Activated naive CD4-positive, alpha-beta T cell treated with anti-CD3 and anti-CD28 coated beads, Interleukin-2, amount 50 U/mL, for 72 hours (primary cell): Measurements from ENCODE around the gene KLHL40. TPM values are rescaled to one million over a fixed set of nuclear protein-coding genes. Genes with fewer than 3 reads are reported as not detected.
A peak's percentile ranks its signal among the peaks of the same experiment; 100 is the strongest.

Experiments
- ATAC-seq, 2 donors: fragments of 150-1000 bp; cut with Tn5 transposase; 2 replicates each; pipeline ENCODE4 v1.10.0; 2021; ENCODE audit warnings: mild to moderate bottlenecking in 2 of 2, moderate library complexity in 2 of 2
- DNase-seq, 2 donors: peaks; one replicate each; pipeline ENCODE4 v3.0.0; 2021 to 2022; ENCODE audit warnings: low spot score in 2 of 2
- H3K27ac Mint-ChIP-seq, 2 donors: one replicate each; pipeline ENCODE4 v1.8.0; 2022; ENCODE audit warnings: mild to moderate bottlenecking in 2 of 2, mixed read lengths in 2 of 2
- H3K36me3 Mint-ChIP-seq, 2 donors: one replicate each; pipeline ENCODE4 v1.8.0; 2022; ENCODE audit warnings: mixed read lengths in 2 of 2
- H3K9me3 Mint-ChIP-seq, 2 donors: one replicate each; pipeline ENCODE4 v1.8.0; 2022; ENCODE audit warnings: mixed read lengths in 2 of 2
- total RNA-seq, 2 donors: library from RNA; stranded (reverse); gene quantifications; one replicate each; pipeline ENCODE4 v1.2.3, GENCODE V29; 2022

Gene KLHL40
- total RNA-seq: not detected

DNA sequence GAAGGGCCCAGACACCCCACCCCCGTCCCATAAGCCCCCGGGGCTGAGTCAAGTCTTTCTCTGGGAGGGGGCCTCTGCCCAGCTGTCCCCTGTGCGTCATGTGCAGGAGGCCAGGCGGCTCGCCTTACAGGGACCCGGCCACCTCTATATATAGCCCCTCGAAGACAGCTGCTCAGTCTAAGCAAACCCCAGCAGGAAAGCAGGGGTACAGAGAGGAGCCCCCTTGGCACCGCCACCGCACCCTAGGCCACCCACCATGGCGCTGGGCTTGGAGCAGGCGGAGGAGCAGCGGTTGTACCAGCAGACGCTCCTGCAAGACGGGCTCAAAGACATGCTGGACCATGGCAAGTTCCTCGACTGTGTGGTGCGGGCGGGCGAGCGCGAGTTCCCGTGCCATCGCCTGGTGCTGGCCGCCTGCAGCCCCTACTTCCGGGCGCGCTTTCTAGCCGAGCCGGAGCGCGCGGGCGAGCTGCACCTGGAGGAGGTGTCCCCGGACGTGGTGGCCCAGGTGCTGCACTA, at the start of gene KLHL40:
TSS of gene KLHL40 (plus strand) at position 175 of the 519 bp plus-strand sequence. CDS start at position 257, 82 bp downstream.
- no peak for DNase-seq
- Mint-ChIP-seq H3K27ac (no peak within 1 kb of the TSS), H3K9me3 (no peaks in the 10 kb centered on the region), H3K36me3 (no peaks in the 10 kb centered on the region)
- no peak for ATAC-seq

DNA sequence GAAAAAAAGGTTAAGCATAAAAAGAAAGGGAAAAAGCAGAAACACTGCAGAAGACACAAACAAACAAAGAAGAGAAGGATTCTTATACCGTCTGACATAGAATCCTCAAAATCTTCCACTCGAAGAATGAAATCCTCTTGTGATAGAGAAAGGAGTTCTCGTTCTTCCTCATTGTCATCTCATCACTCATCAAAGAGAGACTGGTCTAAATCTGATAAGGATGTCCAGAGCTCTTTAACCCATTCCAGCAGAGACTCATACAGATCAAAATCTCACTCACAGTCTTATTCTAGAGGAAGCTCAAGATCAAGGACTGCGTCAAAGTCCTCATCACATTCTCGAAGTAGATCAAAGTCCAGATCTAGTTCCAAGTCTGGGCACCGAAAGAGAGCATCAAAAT, 48.3 kb upstream of the KLHL40 start:
- ATAC-seq (no peak), DNase-seq (no peak)
- Mint-ChIP-seq H3K9me3 (no peaks in the 10 kb centered on the region), H3K36me3 (peaks cover 14 to 23% of the 10 kb centered on the region in 2 donors), H3K27ac (no peak overlapping the region)

DNA sequence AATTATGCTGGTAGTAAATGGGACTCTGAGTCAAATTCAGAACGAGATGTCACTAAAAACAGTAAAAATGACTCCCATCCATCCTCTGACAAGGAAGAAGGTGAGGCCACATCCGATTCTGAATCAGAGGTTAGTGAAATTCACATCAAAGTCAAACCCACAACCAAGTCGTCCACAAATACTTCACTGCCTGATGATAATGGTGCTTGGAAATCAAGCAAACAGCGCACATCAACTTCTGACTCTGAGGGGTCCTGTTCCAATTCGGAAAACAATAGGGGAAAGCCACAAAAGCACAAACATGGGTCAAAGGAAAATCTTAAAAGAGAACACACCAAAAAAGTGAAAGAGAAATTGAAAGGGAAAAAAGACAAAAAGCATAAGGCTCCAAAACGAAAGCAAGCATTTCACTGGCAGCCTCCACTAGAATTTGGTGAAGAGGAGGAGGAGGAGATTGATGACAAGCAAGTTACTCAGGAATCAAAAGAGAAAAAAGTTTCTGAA, 46.9 kb upstream of the KLHL40 start:
- Mint-ChIP-seq H3K27ac (no peak overlapping the region), H3K9me3 (no peaks in the 10 kb centered on the region), H3K36me3 (peaks cover 13 to 23% of the 10 kb centered on the region in 2 donors)
- DNase-seq: peak; percentile 58 to 60
- ATAC-seq: peak; percentile 92 to 93

DNA sequence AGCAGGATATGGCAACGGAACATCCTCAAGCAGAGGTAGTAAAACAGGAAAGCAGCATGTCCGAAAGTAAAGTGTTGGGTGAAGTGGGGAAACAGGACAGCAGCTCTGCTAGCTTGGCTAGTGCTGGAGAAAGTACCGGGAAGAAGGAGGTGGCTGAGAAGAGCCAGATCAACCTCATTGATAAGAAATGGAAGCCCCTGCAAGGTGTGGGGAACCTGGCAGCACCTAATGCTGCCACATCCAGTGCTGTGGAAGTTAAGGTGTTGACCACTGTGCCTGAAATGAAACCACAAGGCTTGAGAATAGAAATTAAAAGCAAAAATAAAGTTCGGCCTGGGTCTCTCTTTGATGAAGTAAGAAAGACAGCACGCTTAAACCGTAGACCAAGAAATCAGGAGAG, 46.1 kb upstream of the KLHL40 start:
- Mint-ChIP-seq H3K9me3 (no peaks in the 10 kb centered on the region), H3K27ac (no peak overlapping the region), H3K36me3 (peaks cover 9 to 17% of the 10 kb centered on the region in 2 donors)
- DNase-seq: no peak
- ATAC-seq: no peak

DNA sequence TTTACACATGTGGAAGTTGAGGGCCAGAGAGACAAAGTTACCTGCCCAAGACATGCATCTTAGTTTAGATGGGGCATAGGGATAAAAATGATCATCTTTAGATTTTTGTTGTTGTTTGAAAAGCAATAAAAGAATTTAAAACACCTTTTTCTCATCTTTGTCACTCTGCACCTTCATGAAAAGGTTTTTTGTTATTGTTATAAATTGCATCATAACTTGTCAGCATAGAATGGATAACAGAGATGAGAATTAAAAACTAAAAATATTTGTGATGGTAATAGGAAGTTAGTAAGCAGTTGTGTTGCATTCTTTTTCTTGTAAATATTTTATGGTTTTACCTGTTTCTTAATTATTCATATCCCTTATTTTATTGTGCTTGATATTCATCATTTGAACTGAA, 45.2 kb upstream of the KLHL40 start:
- H3K27ac Mint-ChIP-seq: peak overlapping the region in 1 of 2 donors; percentile 41

GRCh38 chr3:42640771-42641370, 44.5 kb upstream of the KLHL40 start:
- peaks cover 16 to 20% of the 10 kb centered on the region in 2 donors for H3K36me3 Mint-ChIP-seq
- DNase-seq: no peak
- H3K27ac Mint-ChIP-seq: peak overlapping the region; percentile 41 to 90
- no peaks in the 10 kb centered on the region for H3K9me3 Mint-ChIP-seq
- ATAC-seq: no peak

More for the DNA sequence above, 45.2 kb upstream of the KLHL40 start:
- Mint-ChIP-seq H3K36me3 (peaks cover 16 to 23% of the 10 kb centered on the region in 2 donors), H3K9me3 (no peaks in the 10 kb centered on the region)
- DNase-seq (no peak), ATAC-seq (no peak)

- DNase-seq: no peak
- Mint-ChIP-seq H3K36me3 (peaks cover 8 to 9% of the 10 kb centered on the region in 2 donors), H3K9me3 (no peaks in the 10 kb centered on the region), H3K27ac (peak overlapping the region; percentile 58 to 79)
- ATAC-seq: no peak
Observed at GRCh38 chr3:42647821-42648459, 37.4 kb upstream of the KLHL40 start.

- Mint-ChIP-seq H3K27ac (peak overlapping the region in 1 of 2 donors; percentile 64), H3K36me3 (peaks cover 8 to 9% of the 10 kb centered on the region in 2 donors), H3K9me3 (no peaks in the 10 kb centered on the region)
- DNase-seq (no peak), ATAC-seq (no peak)
Observed at GRCh38 chr3:42649006-42649405, 36.3 kb upstream of the KLHL40 start.

- Mint-ChIP-seq H3K36me3 (peaks cover 3 to 4% of the 10 kb centered on the region in 2 donors), H3K9me3 (no peaks in the 10 kb centered on the region), H3K27ac (peak overlapping the region; percentile 64 to 90)
- DNase-seq (no peak), ATAC-seq (no peak)
Observed at GRCh38 chr3:42649783-42650182, 35.6 kb upstream of the KLHL40 start.

DNA sequence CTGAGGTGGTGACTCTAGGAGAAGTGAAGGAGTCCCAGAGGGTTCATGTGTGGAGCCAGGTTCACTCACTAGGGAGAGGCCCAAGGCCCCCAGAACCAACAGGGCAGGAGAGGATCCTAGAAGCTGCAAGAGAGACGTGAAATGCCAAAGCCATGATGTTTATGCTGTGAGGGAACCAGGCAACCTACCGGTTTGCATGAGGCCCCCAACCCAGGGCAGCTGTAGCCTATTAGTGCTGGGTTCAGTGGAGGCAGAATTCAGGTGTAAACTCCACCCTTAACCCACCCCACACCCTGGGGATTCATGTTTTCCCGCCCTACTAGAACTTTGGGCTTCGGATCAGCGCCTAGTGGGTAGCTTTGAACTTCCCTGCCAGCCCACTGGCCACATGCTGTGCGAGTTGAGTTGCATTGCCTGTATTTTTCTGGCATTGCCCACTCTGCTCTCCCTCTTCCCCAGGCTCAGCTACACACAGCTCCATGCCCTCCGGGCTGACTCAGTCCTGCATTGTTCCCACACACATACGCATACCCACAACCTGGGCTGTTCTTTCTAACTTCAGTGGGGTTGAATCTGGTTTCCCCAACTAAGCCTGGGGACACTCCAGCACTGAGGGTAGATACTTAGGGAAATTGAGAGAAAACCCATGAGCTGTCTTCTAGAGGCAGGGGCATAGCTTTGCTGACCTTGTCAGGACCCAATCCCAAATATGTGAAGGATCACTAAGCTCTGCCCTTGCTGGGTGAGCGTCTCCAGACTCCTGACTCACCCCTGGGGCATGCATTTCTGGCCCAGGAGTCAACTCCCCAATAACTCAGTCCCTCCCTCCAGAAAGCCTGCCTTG, 33.9 kb upstream of the KLHL40 start:
- Mint-ChIP-seq H3K27ac (no peak overlapping the region), H3K36me3 (no peaks in the 10 kb centered on the region), H3K9me3 (no peaks in the 10 kb centered on the region)
- ATAC-seq: no peak
- DNase-seq: no peak

GRCh38 chr3:42652251-42652610, 33.1 kb upstream of the KLHL40 start:
- Mint-ChIP-seq H3K9me3 (no peaks in the 10 kb centered on the region), H3K27ac (peak overlapping the region; percentile 13 to 85), H3K36me3 (no peaks in the 10 kb centered on the region)
- no peak for DNase-seq
- ATAC-seq: no peak

DNA sequence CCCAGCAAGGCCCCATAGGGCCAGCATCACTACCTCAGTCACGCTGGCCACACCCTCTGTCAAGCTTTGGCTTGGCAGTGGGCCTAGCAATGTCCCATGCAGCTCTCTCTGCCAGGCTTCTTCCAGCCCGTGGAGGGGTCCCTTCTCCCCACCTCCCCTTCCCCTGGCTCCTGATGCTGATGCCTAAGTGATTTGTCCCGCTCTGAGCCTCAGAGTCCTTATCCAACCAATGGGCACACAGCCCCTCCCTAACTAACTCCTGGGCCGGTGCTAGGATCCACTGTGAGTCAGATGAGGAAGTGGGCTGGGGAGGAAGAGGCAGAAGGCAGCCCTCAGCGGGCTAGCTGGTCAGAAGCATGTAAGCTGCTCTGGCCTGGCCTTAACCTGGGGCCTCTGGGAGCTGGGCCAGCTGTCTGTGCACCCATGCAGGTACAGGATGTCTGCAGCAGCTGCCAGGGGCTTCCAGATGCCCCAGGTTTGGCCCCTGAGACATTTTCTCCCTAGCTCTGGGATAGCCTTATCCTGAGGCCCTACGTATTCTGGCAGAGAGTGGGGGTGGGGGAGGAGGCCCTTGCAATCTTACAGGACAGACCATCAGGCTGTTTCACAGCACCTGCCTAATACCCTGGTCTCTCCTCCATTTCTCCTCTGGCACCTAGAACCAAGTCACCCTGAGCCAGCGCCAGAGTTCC, 32.6 kb upstream of the KLHL40 start:
- Mint-ChIP-seq H3K27ac (peak overlapping the region; percentile 47 to 85), H3K36me3 (no peaks in the 10 kb centered on the region), H3K9me3 (no peaks in the 10 kb centered on the region)
- ATAC-seq (peak; percentile 30 to 57), DNase-seq (no peak)

GRCh38 chr3:42653303-42653559, 32.1 kb upstream of the KLHL40 start:
- Mint-ChIP-seq H3K36me3 (no peaks in the 10 kb centered on the region), H3K27ac (peak overlapping the region in 1 of 2 donors; percentile 47), H3K9me3 (no peaks in the 10 kb centered on the region)
- DNase-seq: no peak
- ATAC-seq: no peak

DNA sequence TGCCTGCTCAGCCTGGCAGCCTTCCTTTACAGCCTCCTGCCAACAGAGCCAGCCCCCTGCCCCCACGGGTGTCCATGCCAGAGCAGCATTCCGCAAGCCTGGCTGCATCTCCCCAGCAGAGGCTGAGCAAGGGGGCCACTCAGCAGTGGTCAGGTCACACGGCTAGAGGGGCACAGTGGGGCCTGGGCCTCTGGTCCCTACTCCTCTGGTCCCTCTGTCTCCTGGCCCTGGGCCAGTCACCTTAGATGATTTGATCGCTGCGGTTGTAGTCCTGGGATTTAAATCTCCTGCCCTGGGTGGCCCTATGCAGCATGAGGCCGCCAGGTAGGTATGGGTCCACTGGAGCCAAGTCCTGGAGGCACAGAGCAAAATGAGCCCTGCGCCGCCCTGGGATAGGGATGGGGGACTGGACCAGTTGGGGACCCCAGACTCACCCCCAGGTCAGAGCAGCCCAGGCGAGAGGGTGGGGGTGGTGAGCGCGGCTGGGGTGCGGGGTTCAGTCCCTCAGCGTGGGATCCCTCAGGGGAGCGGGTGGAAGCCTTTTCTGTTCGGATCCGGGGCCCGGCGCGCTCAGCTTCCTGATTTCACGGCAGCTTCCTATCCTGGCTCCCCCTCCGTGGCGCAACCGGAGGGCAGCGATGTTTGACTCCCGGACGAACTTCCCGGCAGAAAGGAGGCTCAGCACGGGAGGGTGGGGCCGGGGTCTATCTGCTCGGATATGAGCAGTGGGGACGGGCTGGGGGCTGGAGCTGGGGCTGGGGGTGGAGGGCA, 31.6 kb upstream of the KLHL40 start, which contains the start of gene ZBTB47:
TSS of gene ZBTB47 (plus strand) at position 138 of the 771 bp plus-strand sequence. CDS start 4,659 bp downstream, outside the sequence.
- ATAC-seq (peak; percentile 2), DNase-seq (no peak)
- no peaks in the 10 kb centered on the region for H3K36me3 Mint-ChIP-seq
- no peaks in the 10 kb centered on the region for H3K9me3 Mint-ChIP-seq
- H3K27ac Mint-ChIP-seq: peak within 1 kb of the TSS; percentile 47 to 85

DNA sequence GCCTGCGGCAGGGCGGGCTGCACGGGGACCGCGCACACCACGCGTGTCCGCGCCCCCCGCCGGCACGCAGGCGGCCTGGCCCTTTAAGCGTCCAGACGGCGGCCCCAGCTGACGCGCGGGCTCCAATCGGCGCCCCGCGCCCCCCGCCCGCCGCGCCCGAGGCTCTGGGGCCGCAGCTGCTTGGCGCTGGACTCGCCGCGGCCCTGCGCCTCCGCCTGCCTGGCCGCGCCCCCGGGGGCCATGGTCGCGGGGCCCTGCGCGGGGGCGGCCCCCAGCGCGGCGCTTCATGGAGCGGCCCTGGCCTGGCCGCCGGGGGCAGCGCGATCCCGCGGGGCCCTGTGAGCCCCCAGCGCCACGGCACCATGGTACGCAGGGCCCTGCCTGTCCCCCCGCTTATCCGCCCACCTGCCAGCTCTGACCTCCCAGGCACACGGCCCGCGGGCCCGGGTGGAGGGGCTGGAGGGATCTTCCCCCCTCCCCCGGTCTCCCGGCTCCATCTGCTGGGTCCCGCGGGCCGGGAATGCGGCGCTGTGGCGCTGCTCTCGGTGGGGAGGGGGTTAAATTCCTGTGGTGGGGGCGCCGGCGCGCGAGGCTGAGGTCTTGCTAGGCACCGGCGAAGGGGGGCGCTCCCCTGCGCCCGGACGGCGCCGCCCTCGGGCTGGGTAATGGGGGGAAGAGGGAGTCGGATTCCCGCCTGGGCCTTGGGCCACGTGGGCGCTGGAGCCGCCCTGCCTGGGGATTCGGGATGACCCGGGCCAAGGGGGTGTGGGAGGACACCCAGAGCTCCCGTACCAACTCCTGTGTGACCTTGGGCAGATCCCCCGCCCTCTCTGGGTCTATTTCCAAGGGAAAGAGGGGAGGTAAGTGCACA, 30.8 kb upstream of the KLHL40 start:
- no peaks in the 10 kb centered on the region for H3K36me3 Mint-ChIP-seq
- ATAC-seq: peak; percentile 41 to 52
- no peaks in the 10 kb centered on the region for H3K9me3 Mint-ChIP-seq
- DNase-seq: no peak
- H3K27ac Mint-ChIP-seq: no peak overlapping the region
